ENCODE data around the gene KCNQ1.

Gene KCNQ1

GRCh38 chr11:2410616-2411015 is 34.2 kb upstream of the KCNQ1 start:
- DNase-seq (ENCODE audit: low read depth in 2 of 2, low spot score in 1 of 2), result no peak

GRCh38 chr11:2411446-2412305 is 33.1 kb upstream of the KCNQ1 start:
- no peak for DNase-seq (ENCODE audit: low read depth in 2 of 2, low spot score in 1 of 2)

- DNase-seq (ENCODE audit: low read depth in 2 of 2, low spot score in 1 of 2), result no peak
These were observed 32.5 kb upstream of the KCNQ1 start for GRCh38 chr11:2412323-2412722.

- DNase-seq (ENCODE audit: low read depth in 2 of 2, low spot score in 1 of 2), result no peak
These were observed 30.8 kb upstream of the KCNQ1 start for GRCh38 chr11:2413742-2414579.

- no peak for DNase-seq (ENCODE audit: low read depth in 2 of 2, low spot score in 1 of 2)
These were observed 30.2 kb upstream of the KCNQ1 start for GRCh38 chr11:2414616-2415015.

GRCh38 chr11:2415171-2415570 is 29.6 kb upstream of the KCNQ1 start:
- DNase-seq (ENCODE audit: low read depth in 2 of 2, low spot score in 1 of 2), result no peak

GRCh38 chr11:2415601-2416380 is 29.0 kb upstream of the KCNQ1 start:
- no peak for DNase-seq (ENCODE audit: low read depth in 2 of 2, low spot score in 1 of 2)

- DNase-seq (ENCODE audit: low read depth in 2 of 2, low spot score in 1 of 2), result no peak
These were observed 28.0 kb upstream of the KCNQ1 start for GRCh38 chr11:2416765-2417164.

GRCh38 chr11:2417856-2418692 is 26.7 kb upstream of the KCNQ1 start:
- no peak for DNase-seq (ENCODE audit: low read depth in 2 of 2, low spot score in 1 of 2)

- no peak for DNase-seq (ENCODE audit: low read depth in 2 of 2, low spot score in 1 of 2)
These were observed 26.0 kb upstream of the KCNQ1 start for GRCh38 chr11:2418693-2419360.

GRCh38 chr11:2419638-2420501 is 24.9 kb upstream of the KCNQ1 start:
- peak in 1 of 2 donors; percentile 31 for DNase-seq (ENCODE audit: low read depth in 2 of 2, low spot score in 1 of 2)

- peak; percentile 41 to 54 for DNase-seq (ENCODE audit: low read depth in 2 of 2, low spot score in 1 of 2)
These were observed 24.1 kb upstream of the KCNQ1 start for GRCh38 chr11:2420502-2421225.

- no peak for DNase-seq (ENCODE audit: low read depth in 2 of 2, low spot score in 1 of 2)
These were observed 23.4 kb upstream of the KCNQ1 start for GRCh38 chr11:2421226-2421994.

- no peak for DNase-seq (ENCODE audit: low read depth in 2 of 2, low spot score in 1 of 2)
These were observed 22.8 kb upstream of the KCNQ1 start for GRCh38 chr11:2421996-2422395.

GRCh38 chr11:2422461-2423156 is 22.2 kb upstream of the KCNQ1 start:
- DNase-seq (ENCODE audit: low read depth in 2 of 2, low spot score in 1 of 2), result no peak

GRCh38 chr11:2423157-2424025 is 21.4 kb upstream of the KCNQ1 start:
- no peak for DNase-seq (ENCODE audit: low read depth in 2 of 2, low spot score in 1 of 2)

Data from stimulated activated CD8-positive, alpha-beta memory T cell treated with anti-CD3 and anti-CD28 coated beads, Interleukin-4, amount 100 ng/mL, for 4 hours (primary cell).